Prostate gland (tissue), 1 donor: ENCODE results near the gene NLRC3.

ENCODE experiments used
- POLR2A ChIP-seq: fragments of 450-650 bp; IDR thresholded peaks from one replicate; pipeline ENCODE4 v1.6.1; 2016; ENCODE audit warnings: antibody characterized with exemption, mild to moderate bottlenecking
- POLR2AphosphoS5 ChIP-seq: sonication (generic); formaldehyde crosslinking; IDR thresholded peaks from one replicate; pipeline ENCODE4 v1.6.1; 2017; ENCODE audit warnings: antibody characterized with exemption

GRCh38 chr16:3529175-3529574 lies 48.0 kb downstream of the NLRC3 start:
- no peak for TF ChIP-seq POLR2A
- no peak for TF ChIP-seq POLR2AphosphoS5
